GM12878 (cell line): ENCODE measurements around the gene PKM. TPM values are rescaled to one million over a fixed set of nuclear protein-coding genes. Genes with fewer than 3 reads are reported as not detected.
A peak's percentile ranks its signal among the peaks of the same experiment; 100 is the strongest.

Source experiments
- ATAC-seq: fragments of 200-7000 bp; cut with Tn5 transposase; 3 replicates; pipeline ENCODE4 v1.9.1; 2020; ENCODE audit warnings: mild to moderate bottlenecking, moderate library complexity
- BruUV-seq: library from RNA; stranded (reverse); fragments of 400-500 nt; replicated peaks from 2 replicates; lab custom pipeline; 2021; lab: Mats Ljungman, UMichigan
- CTCF ChIA-PET: fragments of 300-600 bp; sonication (Branson Sonifier 250); formaldehyde crosslinking; extraction: SDS; loops from one replicate; lab custom pipeline; 2021; ENCODE audit warnings: inconsistent platforms; lab: Yijun Ruan, JAX
- POLR2A ChIA-PET: fragments of 350-600 bp; formaldehyde crosslinking; extraction: SDS; loops from one replicate; lab custom pipeline; 2021; ENCODE audit warnings: inconsistent platforms; lab: Charles Lee
- RAD21 ChIA-PET: fragments of 300-600 bp; sonication (Branson Sonifier 250); formaldehyde crosslinking; loops from one replicate; lab custom pipeline; 2023; ENCODE audit warnings: antibody characterized with exemption; ENCODE audit not compliant: unreplicated experiment; lab: Charles Lee
- SMC1A ChIA-PET: fragments of 300-600 bp; sonication (Branson Sonifier 250); formaldehyde crosslinking; loops from one replicate; lab custom pipeline; 2023; ENCODE audit not compliant: unreplicated experiment, uncharacterized antibody; lab: Charles Lee
- DNase-seq: peaks from one replicate; pipeline ENCODE4 v3.0.0-alpha.2; 2011; ENCODE audit warnings: low read depth, low spot score
- FAIRE-seq: peaks from 3 replicates; lab custom pipeline; 2011; peaks lifted over from hg19 to GRCh38; lab: Jason Lieb, UNC
- H2AFZ ChIP-seq: 2 replicates; pipeline ENCODE4 v1.6.0; 2011; ENCODE audit warnings: low read depth, low read length, control low read depth; ENCODE audit not compliant: control insufficient read depth
- H3K27ac ChIP-seq: 2 replicates; pipeline ENCODE4 v1.5.1; 2011; ENCODE audit warnings: control low read depth; ENCODE audit not compliant: control insufficient read depth, insufficient read depth
- H3K27me3 ChIP-seq, 2 experiments: replicated peaks in 1 of 2; 2 replicates each; pipeline versions ENCODE4 v1.6.0 to v1.6.1; 2011; ENCODE audit warnings: low read length in 1 of 2; ENCODE audit not compliant: control insufficient read depth in 2 of 2, insufficient read depth in 2 of 2
- H3K36me3 ChIP-seq, 2 experiments: 2 replicates each; pipeline ENCODE4 v1.5.1; 2011; ENCODE audit warnings: low read length in 1 of 2; ENCODE audit not compliant: control insufficient read depth in 2 of 2, insufficient read depth in 2 of 2
- H3K4me1 ChIP-seq: 2 replicates; pipeline ENCODE4 v1.6.1; 2011; ENCODE audit warnings: mild to moderate bottlenecking, low read length, moderate library complexity, mixed read lengths; ENCODE audit not compliant: control insufficient read depth, insufficient read depth
- H3K4me2 ChIP-seq: 2 replicates; pipeline ENCODE4 v1.6.0; 2011; ENCODE audit warnings: control low read depth; ENCODE audit not compliant: control insufficient read depth, insufficient read depth
- H3K4me3 ChIP-seq: fragments of 200-600 bp; sonication (generic); 2 replicates; pipeline ENCODE4 v1.5.1; 2016
- H3K79me2 ChIP-seq: 2 replicates; pipeline ENCODE4 v1.6.0; 2011; ENCODE audit warnings: low read length; ENCODE audit not compliant: control insufficient read depth, insufficient read depth
- H3K9ac ChIP-seq: 2 replicates; pipeline ENCODE4 v1.8.0; 2011; ENCODE audit warnings: low read length, control low read depth, mixed read lengths; ENCODE audit not compliant: control insufficient read depth, insufficient read depth
- H3K9me3 ChIP-seq: replicated peaks from 3 replicates; pipeline ENCODE4 v1.5.1; 2011; ENCODE audit warnings: mild to moderate bottlenecking, low read length; ENCODE audit not compliant: control insufficient read depth, insufficient read depth
- H4K20me1 ChIP-seq: 2 replicates; pipeline ENCODE4 v1.6.0; 2011; ENCODE audit not compliant: control insufficient read depth, insufficient read depth
- EP300 ChIP-seq, 2 experiments: fragments of 150-350 bp in 1 of 2; IDR thresholded peaks; 2 replicates each; pipeline ENCODE4 v1.6.1; 2011 to 2012; ENCODE audit warnings: low read depth in 2 of 2, low read length in 2 of 2, borderline replicate concordance in 1 of 2, improper control_type of control experiment in 1 of 2, inconsistent platforms in 1 of 2; ENCODE audit not compliant: control insufficient read depth in 1 of 2
- GATAD2B ChIP-seq: fragments of 450-650 bp; conservative IDR thresholded peaks from 2 replicates; pipeline ENCODE4 v1.6.1; 2017; ENCODE audit warnings: low read depth, mild to moderate bottlenecking, moderate library complexity
- HDGF ChIP-seq: fragments of 450-650 bp; IDR thresholded peaks from 2 replicates; pipeline ENCODE4 v1.6.1; 2016; ENCODE audit warnings: antibody characterized with exemption
- JUNB ChIP-seq: IDR thresholded peaks from 2 replicates; pipeline ENCODE4 v1.6.1; 2016; ENCODE audit warnings: antibody characterized with exemption, mild to moderate bottlenecking
- MTA2 ChIP-seq: fragments of 450-650 bp; IDR thresholded peaks from 2 replicates; pipeline ENCODE4 v1.6.1; 2016; ENCODE audit warnings: low read depth, mild to moderate bottlenecking, moderate library complexity
- NBN ChIP-seq: fragments of 450-650 bp; IDR thresholded peaks from 2 replicates; pipeline ENCODE4 v1.6.1; 2016
- NFIC ChIP-seq: IDR thresholded peaks from 2 replicates; pipeline ENCODE4 v1.6.1; 2012; ENCODE audit warnings: low read depth, mild to moderate bottlenecking, inconsistent platforms, low read length, moderate library complexity
- NR2C1 ChIP-seq: fragments of 450-650 bp; IDR thresholded peaks from 2 replicates; pipeline ENCODE4 v1.6.1; 2017; ENCODE audit warnings: antibody characterized with exemption, mild to moderate bottlenecking, moderate library complexity
- PAX5 ChIP-seq: IDR thresholded peaks from 2 replicates; pipeline ENCODE4 v1.6.1; 2011; ENCODE audit warnings: low read depth, low read length, borderline replicate concordance
- SMAD1 ChIP-seq: fragments of 450-650 bp; IDR thresholded peaks from 2 replicates; pipeline ENCODE4 v1.6.1; 2018; ENCODE audit warnings: mild to moderate bottlenecking, low read depth; ENCODE audit not compliant: partially characterized antibody
- SREBF1 ChIP-seq: IDR thresholded peaks from 2 replicates; pipeline ENCODE4 v1.6.1; 2012; ENCODE audit warnings: mild to moderate bottlenecking, low read length
- SREBF2 ChIP-seq: IDR thresholded peaks from 2 replicates; pipeline ENCODE4 v1.6.1; 2012; ENCODE audit warnings: mild to moderate bottlenecking, low read length
- TBL1XR1 ChIP-seq: IDR thresholded peaks from 2 replicates; pipeline ENCODE4 v1.6.1; 2012; ENCODE audit warnings: low read depth, low read length, improper control_type of control experiment
- TCF12 ChIP-seq: IDR thresholded peaks from 2 replicates; pipeline ENCODE4 v1.6.1; 2011; ENCODE audit warnings: low read depth, mild to moderate bottlenecking, low read length
- YY1 ChIP-seq: IDR thresholded peaks from 2 replicates; pipeline ENCODE4 v1.6.1; 2011; ENCODE audit warnings: low read depth, mild to moderate bottlenecking, low read length
- ZNF274 ChIP-seq: IDR thresholded peaks from one replicate; pipeline ENCODE4 v1.8.0; 2011; ENCODE audit not compliant: insufficient read length, insufficient read depth
- WGBS: methylation state at CpG from one replicate; pipeline ENCODE4 v1.1.6; 2016; ENCODE audit warnings: low lambda C conversion rate; ENCODE audit not compliant: insufficient replicate concordance, insufficient coverage; ENCODE audit errors: missing lambda C conversion rate; 5-methylcytosine and 5-hydroxymethylcytosine counted together
- in situ Hi-C: fragments of 300-500 bp; cut with MboI; formaldehyde crosslinking; loops from 9 replicates; pipeline ENCODE4 v1.14.3; 2018; ENCODE audit warnings: mixed read lengths
- intact Hi-C: fragments of 100-400 bp; cut with micrococcal nuclease; formaldehyde crosslinking; loops from one replicate; pipeline ENCODE4 v1.14.2; 2022; ENCODE audit not compliant: unreplicated experiment
- polyA plus RNA-seq, 11 experiments: library from polyadenylated mRNA; depleted of rRNA in 4 of 11; unstranded in 6 of 11; stranded (reverse) in 5 of 11; fragments of >200 nt; fragmentation: Nextera tagmentation in 4 of 11; fragmentation: Illumina TruSeq in 1 of 11; extraction: Ambion mirVana in 4 of 11; extraction: Trizol in 1 of 11; gene quantifications; 1 replicate in 1 of 11; 2 replicates in 10 of 11; pipeline versions ENCODE4 v1.2.1 to v1.2.3, GENCODE V29; 2011 to 2016; ENCODE audit warnings: inconsistent platforms in 2 of 11, missing spikeins in 2 of 11, low read depth in 1 of 11
- total RNA-seq, 4 experiments: library from RNA; depleted of rRNA in 3 of 4; stranded (reverse); fragments of >200 nt in 3 of 4; fragmentation: Illumina TruSeq in 1 of 4; extraction: Trizol in 1 of 4; gene quantifications; 2 replicates each; pipeline versions ENCODE4 v1.2.1 to v1.2.3, GENCODE V29; 2013 to 2021
- TF ChIP-seq, protein P1 (sequence below): fragments of 450-650 bp; IDR thresholded peaks from 2 replicates; pipeline ENCODE4 v1.6.1; 2018; ENCODE audit warnings: mild to moderate bottlenecking, low read depth, moderate library complexity; ENCODE audit not compliant: partially characterized antibody
- TF ChIP-seq, protein P2 (sequence below): fragments of 450-650 bp; IDR thresholded peaks from 2 replicates; pipeline ENCODE4 v1.6.1; 2017; ENCODE audit warnings: low read depth, mild to moderate bottlenecking, moderate library complexity
- TF ChIP-seq, protein P3 (sequence below): IDR thresholded peaks from 2 replicates; pipeline ENCODE4 v1.6.1; 2011; ENCODE audit warnings: low read depth, low read length, improper control_type of control experiment, borderline replicate concordance

Gene PKM
- total and polyA plus RNA-seq, 10 of the 15 experiments (the other 5 are each of a cell fraction or from before 2014, with no cell fraction given), result 491 to 2,011 (median 1,433) TPM

DNA sequence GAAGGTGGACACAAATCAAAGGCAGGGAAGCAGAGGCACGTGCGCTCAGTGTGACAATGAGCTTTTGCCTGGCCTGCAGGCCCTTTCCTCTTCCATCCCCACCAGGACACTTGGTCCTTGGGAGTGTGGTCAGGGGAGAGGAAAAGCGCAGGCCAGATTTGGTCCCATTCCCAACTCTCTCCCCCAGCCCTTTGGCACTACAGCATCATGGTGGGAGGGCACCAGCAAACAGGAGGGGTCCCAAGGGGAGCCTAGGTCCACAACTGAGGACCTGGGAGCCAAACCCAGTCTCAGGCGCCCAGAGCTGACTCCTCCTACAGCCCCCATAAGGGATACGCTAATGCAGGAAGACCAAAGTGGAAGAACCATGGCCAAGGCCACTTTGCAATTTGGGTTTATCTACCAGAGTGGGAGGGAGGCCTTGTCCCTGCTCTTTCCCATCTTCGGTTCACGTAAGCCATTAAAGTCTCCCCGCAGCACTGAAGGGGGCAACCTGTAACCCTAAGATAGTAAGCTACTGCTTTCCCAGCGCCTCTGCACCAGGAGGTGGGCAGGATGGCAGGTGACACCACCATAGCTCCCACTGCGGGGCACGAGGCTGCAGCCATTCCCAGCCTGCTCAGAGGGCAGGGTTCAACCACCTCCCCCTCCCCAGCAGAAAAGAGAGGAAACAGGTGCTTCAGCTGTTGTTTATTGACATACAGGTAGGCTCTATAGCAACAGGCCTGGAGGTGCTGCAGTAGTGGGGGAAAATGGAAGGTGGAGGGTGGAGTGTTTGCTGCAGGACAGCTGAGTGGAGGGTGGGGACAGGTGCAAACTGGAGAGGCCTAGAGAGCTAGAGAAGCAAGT, 32.4 kb downstream of the PKM start:
- ChIA-PET RAD21 (interaction anchor here (0.6 to 1.5 kb wide), 3 partner anchors 9 to 31 kb away, joined by 3 to 5 read pairs (median 4); no protein-coding TSS in a partner anchor), CTCF (interaction anchor here (1.0 to 4.4 kb wide), 7 partner anchors 10 to 401 kb away, joined by 4 to 27 read pairs (median 6); no protein-coding TSS in a partner anchor), SMC1A (interaction anchor here (1.1 to 1.3 kb wide), 3 partner anchors 23 to 115 kb away, joined by 3 to 5 read pairs (median 4); no protein-coding TSS in a partner anchor), POLR2A (interaction anchor here (1.9 kb wide), 1 partner anchor 28 kb away, joined by 5 read pairs; no protein-coding TSS in a partner anchor)
- H3K79me2 ChIP-seq, result no peaks in the 10 kb centered on the region
- intact Hi-C loops (loop anchor here (5.0 kb wide), 1 partner anchor 89 kb away; no protein-coding TSS in a partner anchor), in situ Hi-C loops (no loop called here)
- 69% methylated on average over 11 of the region's 11 CpGs for WGBS
- ATAC-seq (no peak), FAIRE-seq (no peak), DNase-seq (no peak)
- BruUV-seq, result no TSS peak
- H2AFZ ChIP-seq, result no peak overlapping the region
- H3K4me3 ChIP-seq, result no peak overlapping the region
- H3K27me3 ChIP-seq, result no peaks in the 10 kb centered on the region
- H3K9me3 ChIP-seq, result no peaks in the 10 kb centered on the region
- H3K4me1 ChIP-seq, result no peaks in the 10 kb centered on the region; the same call in 1 of the 2 replicates
- H3K4me2 ChIP-seq, result no peak overlapping the region; the same call in 1 of the 2 replicates
- peaks cover 43 to 47% of the 10 kb centered on the region in 2 experiments for H3K36me3 ChIP-seq
- H3K9ac ChIP-seq, result no peak overlapping the region
- H3K27ac ChIP-seq, result no peak overlapping the region
- peaks cover 6% of the 10 kb centered on the region for H4K20me1 ChIP-seq
- TF ChIP-seq TCF12, result no peak
- TF ChIP-seq, protein P1, sequence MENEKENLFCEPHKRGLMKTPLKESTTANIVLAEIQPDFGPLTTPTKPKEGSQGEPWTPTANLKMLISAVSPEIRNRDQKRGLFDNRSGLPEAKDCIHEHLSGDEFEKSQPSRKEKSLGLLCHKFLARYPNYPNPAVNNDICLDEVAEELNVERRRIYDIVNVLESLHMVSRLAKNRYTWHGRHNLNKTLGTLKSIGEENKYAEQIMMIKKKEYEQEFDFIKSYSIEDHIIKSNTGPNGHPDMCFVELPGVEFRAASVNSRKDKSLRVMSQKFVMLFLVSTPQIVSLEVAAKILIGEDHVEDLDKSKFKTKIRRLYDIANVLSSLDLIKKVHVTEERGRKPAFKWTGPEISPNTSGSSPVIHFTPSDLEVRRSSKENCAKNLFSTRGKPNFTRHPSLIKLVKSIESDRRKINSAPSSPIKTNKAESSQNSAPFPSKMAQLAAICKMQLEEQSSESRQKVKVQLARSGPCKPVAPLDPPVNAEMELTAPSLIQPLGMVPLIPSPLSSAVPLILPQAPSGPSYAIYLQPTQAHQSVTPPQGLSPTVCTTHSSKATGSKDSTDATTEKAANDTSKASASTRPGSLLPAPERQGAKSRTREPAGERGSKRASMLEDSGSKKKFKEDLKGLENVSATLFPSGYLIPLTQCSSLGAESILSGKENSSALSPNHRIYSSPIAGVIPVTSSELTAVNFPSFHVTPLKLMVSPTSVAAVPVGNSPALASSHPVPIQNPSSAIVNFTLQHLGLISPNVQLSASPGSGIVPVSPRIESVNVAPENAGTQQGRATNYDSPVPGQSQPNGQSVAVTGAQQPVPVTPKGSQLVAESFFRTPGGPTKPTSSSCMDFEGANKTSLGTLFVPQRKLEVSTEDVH, result peak; percentile 50
- TF ChIP-seq NR2C1, result no peak
- TF ChIP-seq, protein P2, sequence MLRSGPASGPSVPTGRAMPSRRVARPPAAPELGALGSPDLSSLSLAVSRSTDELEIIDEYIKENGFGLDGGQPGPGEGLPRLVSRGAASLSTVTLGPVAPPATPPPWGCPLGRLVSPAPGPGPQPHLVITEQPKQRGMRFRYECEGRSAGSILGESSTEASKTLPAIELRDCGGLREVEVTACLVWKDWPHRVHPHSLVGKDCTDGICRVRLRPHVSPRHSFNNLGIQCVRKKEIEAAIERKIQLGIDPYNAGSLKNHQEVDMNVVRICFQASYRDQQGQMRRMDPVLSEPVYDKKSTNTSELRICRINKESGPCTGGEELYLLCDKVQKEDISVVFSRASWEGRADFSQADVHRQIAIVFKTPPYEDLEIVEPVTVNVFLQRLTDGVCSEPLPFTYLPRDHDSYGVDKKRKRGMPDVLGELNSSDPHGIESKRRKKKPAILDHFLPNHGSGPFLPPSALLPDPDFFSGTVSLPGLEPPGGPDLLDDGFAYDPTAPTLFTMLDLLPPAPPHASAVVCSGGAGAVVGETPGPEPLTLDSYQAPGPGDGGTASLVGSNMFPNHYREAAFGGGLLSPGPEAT, result no peak
- TF ChIP-seq NBN, result no peak
- no peak for TF ChIP-seq MTA2
- TF ChIP-seq ZNF274, result no peak
- no peak; the same call in 1 of the 2 replicates for TF ChIP-seq NFIC
- TF ChIP-seq, protein P3, sequence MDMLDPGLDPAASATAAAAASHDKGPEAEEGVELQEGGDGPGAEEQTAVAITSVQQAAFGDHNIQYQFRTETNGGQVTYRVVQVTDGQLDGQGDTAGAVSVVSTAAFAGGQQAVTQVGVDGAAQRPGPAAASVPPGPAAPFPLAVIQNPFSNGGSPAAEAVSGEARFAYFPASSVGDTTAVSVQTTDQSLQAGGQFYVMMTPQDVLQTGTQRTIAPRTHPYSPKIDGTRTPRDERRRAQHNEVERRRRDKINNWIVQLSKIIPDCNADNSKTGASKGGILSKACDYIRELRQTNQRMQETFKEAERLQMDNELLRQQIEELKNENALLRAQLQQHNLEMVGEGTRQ, result no peak
- TF ChIP-seq YY1, result no peak
- no peak for TF ChIP-seq JUNB
- TF ChIP-seq HDGF, result no peak
- TF ChIP-seq EP300 (IDR thresholded peaks at IDR 0.05; ENCODE audit: borderline replicate concordance in 1 of 2, control insufficient read depth in 1 of 2, low read depth in 2 of 2, low read length in 2 of 2), result no peak
- TF ChIP-seq PAX5, result peak; percentile 17; the same call in 1 of the 2 replicates
- no peak for TF ChIP-seq TBL1XR1
- no peak for TF ChIP-seq SMAD1
- TF ChIP-seq SREBF2, result no peak
- TF ChIP-seq SREBF1, result no peak
- no peak for TF ChIP-seq GATAD2B
